GM18861 (cell line): ENCODE measurements around the gene EPN3.

Source experiments
- ATAC-seq: cut with Tn5 transposase; IDR thresholded peaks from one replicate; pipeline ENCODE4 v1.9.1; 2021; ENCODE audit not compliant: unreplicated experiment

Gene EPN3

DNA sequence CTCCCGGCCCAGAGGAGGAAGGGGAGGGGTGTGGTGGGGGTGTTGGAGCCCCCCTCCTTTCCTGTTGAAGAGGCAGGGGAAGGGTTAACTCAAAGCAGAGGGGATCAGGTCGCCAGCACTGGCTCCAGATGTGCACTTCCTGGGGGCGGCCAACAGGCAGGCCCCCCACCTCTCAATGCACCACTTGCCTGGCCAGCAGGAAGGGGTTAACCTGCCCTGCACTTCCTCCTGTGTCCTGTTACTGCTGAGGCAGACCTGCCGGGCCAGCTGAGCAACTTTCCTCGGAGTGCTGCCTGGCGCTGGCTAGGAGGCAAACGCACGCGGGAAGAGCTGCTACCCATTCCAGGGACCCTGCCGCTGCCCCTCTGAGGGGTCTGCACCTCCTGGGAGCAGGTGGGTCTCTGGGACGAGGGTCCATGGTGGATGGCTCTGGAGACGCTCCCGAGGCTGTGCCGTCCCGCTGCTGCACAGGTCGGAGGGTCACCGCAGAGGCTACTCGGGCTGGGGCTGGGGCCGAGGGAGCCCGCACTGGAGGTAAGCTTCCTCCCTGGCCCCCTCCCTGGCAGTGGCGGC is at the start of gene EPN3:
Gene EPN3, plus strand, starts transcription at position 284 of the 573 bp plus-strand sequence. CDS start 3,822 bp downstream, outside the sequence.
- ATAC-seq, result no peak

DNA sequence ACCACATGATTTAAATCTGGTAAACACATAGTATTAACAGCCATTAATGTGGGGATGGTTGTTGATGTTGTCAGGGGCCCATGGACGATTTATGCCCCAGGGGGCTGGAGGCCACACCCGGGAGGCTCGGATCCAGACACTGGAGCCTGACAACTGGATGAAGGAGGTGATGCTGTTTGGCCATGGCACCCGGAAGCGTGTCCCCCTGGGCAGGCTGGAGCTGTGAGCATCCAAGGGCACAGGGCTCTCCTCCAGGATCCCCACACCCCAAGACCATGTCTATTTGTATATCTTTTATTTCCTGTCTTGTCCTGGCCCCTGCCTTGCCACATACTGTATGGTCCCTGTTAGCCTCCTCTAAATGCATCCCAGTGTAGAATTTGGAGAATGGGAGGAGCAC is 49.3 kb upstream of the EPN3 start:
- ATAC-seq, result no peak

DNA sequence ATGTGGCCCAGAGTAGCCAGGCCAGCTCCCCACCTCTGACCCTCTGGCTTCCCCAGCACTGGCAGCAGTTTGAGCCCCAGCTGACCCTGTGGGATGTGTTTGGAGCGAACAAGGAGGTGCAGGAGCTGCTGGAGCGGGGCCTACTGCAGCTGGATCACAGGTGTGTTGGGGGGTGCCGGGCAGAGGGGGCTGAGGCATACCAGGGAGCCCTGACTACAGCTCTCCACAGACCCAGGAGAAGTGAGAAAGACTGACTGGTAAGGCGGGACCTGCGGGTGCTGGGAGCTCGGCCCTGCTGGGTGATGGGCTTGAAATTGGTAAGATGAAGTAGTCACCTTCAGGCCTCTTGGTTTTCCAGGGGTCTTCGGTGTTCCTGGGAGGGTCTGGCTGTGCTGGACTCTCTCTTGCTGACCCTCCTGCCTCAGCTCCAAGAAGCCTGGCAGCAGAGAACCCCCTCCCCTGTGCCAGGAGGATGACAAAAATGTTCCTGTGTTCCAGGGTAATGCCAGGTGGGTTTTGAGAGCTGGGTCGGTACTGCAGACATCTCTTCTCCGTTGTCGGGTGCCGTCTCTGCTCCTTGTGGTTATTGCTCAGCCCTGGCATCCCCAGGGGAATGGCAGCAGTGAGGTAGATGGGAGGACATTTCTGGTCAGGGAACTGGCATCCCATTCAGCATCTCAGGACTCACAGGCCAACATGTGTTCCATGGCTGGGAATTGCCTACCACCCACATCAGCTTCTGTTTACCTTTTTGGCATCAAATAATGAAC is 48.0 kb upstream of the EPN3 start:
- no peak for ATAC-seq

DNA sequence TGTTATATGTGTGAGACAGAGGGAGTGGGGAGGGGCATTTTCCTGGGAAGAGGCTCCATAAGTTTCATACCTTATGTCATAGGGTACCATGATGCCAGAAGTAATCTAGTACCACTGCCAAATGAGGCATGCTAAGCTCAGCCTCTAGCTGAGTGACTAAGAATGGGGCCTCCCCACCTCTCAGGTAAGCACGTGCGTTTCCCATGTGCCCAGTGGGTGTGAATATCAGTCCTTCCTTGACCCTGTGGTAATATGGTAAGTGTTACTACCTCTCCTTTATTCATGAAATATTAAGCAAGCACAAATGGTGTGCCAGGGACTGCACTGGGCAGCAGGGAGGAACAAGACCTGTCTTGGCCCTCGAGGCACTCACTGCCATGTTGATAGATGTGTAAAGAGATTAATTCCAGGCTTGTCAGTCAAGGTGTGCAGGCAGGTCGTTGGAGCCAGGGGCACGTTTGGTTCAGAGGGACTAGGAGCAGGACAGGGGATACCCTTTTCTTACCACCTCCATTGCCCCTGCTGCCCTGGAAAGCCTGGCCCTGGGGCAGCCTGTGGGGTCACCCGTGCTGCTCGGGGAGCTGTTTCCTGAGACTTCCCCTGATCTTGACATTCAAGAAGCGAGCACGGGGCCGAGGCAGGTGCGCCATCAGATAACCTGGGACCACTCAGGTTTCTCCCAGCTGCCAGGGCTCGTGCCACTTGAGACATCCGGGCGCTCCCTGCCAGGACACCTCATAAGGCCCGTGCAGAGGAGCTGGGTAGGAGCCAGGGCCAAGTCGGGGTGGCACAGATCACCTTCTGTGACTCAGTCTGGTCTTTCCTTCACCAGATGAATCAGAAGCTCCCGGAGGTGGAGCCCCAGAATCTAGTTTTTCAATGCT is 45.1 kb upstream of the EPN3 start:
- ATAC-seq, result no peak

DNA sequence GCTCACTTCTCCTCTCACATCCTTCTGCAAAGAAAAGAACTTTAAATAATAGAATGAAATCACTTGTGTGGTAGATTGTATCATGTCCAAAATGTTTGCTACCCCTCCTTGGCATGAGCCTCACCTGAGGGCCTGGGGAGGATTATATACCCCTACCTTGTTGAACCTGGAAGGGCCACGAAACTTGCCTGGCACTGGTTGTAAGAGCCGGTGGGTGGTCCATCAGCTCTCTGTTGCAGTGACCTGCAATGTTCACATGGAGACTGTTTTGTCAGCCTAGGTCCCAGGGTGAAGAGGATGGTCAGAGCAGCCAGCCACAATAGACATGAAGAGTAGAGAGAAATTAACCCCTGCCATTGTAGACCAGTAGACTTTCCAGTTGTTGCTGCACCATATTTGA is 43.7 kb upstream of the EPN3 start:
- ATAC-seq, result no peak

DNA sequence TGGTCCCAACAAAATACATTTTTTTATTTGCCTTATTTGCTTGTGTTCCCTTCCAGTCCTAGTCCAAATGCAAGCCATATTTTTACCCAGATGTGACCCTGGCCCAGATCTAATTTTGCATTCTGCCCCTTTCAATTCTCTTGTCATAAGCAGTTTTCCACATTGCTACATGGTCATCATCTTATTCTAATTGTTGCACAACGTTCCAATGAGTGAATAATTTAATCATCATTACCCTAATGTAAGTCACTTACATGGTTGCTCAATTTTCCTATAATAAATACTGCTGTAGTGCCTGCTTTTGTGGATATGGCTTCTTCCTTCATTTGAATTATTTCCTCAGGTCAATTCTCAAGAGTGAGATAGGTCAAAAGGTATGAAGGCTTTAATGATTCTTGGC is 41.0 kb upstream of the EPN3 start:
- no peak for ATAC-seq

DNA sequence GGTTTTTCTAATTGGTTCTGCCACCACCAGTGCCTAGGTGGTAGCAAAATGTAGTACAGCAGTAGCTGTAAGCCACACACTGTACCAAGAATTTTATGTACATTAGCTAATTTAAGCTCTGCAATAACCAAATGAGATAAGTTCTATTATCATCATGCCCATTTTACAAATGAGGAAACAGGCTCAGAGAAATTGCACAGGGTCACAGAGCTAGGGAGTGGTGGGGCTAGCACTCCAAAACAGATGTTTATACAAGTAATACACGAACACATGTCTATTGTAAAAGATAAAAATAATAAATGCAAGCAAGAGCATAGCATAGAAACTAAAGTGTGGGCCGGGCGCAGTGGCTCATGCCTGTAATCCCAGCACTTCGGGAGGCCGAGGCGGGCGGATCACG is 40.3 kb upstream of the EPN3 start:
- ATAC-seq, result no peak

DNA sequence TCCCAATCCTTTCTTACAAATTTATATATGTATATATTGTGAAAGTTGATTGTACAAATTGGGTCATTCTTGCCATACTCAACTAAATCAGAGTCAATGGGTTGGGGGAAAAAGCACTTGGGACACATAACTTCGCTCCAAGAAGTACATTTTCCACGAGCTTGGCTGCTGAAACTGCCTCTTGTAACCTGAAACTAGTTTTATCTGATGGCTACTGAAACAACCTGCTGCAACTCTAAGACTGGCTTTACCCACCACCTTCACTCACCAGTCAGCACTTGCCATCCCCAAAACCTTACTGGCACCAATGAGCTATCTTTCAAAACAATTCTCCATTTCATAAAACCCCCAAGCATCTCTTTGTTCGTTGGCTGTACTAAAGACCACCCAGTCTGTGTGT is 38.8 kb upstream of the EPN3 start:
- ATAC-seq, result no peak

DNA sequence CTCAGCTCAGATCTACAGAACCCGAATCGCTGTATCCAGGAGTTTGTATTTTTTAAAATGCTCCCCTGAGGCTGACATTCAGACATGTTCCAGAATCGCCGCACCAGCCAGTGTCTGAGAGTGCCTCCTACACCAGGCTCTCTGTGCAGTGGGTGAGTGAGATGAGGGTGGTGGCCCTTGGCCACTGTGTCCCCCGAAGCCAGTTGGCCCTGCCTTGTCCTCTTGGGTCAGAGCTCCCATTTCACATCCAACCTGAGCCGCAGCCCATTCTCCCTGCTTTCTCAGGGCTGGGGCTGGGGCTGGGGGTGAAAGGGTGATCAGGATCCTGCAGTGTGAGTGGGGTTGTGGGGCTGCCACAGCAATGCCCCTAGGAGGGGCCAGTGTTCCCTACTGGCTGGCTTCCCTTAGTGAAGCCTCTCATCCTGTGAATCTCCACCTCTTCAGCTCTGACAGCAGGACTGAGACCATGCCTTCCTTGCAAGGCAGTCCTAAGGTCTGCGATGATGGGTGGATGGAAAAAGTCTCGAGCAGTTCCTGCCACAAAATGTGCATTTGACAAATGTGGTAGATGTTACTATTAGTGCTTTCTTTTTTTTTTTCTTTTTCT is 37.2 kb upstream of the EPN3 start:
- ATAC-seq, result no peak

DNA sequence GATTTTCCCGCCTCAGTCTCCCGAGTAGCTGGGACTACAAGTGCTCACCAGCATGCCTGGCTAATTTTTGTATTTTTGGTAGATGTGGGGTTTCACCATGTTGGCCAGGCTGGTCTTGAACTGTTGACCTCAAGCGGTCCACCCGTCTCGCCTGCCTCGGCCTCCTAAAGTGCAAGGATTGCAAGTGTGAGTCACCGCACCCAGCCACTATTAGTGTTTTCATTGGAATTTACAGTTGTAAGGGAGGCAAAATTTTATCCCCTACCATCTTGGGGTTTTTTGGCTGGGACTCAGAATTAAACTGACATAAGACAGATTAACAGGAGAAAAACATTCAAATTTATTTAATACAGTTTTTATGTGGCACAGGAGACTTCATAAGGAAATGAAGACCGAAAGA is 36.6 kb upstream of the EPN3 start:
- no peak for ATAC-seq

DNA sequence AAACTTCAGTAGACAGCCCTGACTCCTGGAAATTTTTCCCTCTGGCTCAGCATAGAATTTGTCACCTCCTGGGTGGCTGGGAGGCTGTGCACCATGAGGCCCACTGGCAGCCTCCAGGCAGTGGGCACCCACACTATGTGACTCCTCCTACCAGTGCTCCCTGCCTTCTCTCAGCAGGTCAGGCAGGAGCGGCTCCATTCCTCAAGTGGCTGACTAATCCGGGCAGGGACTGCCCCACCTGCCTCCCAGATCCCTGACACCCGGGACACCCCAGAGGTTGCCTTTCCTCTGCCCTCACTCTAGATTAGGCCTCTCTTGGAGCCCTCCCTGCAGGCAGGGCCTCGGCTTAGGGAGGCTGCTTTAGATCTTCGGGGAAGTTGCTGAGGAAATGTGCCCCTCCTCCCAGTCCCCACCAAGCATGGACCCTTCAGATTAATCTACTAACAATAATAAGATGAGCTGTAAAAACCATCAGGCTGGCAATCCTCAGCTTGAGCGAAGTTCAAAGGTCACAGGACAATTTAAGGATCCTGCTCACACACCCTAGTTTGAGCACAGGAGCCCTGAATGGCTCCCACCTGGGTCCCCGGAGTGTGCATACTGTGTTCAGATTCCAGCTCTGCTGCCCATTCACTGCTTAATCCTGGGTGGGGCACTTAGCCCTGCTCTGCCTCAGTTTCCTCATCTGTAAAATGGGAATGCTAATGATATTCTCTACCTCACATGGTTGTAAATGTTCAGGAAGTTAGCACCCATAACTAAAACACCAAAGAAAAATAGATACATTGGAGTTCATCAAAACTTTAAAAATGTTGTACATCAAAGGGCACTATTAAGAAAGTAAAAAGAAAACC is 34.3 kb upstream of the EPN3 start:
- no peak for ATAC-seq

DNA sequence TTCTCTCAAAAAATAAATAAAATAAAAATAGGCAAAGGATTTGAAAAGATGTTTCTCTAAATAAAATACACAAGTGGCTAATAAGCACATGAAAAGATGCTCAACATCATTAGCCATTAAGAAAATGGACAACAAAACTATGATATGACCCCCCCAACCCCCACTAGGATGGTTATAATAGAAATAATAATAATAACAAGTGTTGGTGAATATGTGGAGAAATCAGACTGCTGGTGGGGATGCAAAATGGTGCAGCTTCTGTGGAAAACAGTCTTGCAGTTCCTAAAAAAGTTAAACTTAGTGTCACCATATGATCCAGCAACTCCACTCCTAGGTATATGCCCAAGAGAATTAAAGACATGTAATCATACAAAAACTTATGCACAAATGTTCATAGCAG is 33.3 kb upstream of the EPN3 start:
- no peak for ATAC-seq

DNA sequence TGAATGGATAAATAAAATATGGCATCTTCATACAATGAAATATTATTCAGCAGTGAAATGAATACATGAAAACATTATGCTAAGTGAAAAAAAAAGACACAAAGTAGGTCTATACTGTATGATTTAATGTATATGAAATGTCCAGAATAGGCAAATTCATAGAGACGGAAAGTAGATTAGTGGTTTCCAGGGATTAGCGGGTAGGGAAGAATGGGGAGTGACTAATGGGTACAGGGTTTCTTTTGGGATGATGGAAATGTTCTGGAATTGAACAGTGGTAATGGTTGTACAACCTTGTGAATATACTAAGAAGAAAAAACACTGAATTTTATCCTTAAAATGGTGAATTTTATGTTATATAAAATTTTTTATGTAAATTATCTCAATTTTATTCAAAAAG is 32.8 kb upstream of the EPN3 start:
- no peak for ATAC-seq

DNA sequence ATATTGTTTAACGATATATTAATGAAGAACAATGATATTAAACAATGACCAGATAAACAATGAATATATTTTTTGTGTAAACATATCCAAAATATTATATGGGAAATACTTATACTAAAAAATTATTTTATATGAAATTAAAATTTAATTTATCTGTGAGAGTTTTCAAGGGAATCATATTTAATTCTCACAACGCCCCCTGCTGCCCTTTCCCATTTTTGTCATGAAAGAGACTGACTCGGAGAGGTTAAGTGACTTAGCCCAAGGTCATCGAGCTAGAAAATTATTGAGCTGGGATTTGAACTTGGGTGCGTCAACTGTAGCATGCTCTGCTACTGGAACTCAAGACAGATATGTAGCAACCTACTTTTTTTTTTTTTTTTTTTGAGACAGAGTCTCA is 31.5 kb upstream of the EPN3 start:
- no peak for ATAC-seq

DNA sequence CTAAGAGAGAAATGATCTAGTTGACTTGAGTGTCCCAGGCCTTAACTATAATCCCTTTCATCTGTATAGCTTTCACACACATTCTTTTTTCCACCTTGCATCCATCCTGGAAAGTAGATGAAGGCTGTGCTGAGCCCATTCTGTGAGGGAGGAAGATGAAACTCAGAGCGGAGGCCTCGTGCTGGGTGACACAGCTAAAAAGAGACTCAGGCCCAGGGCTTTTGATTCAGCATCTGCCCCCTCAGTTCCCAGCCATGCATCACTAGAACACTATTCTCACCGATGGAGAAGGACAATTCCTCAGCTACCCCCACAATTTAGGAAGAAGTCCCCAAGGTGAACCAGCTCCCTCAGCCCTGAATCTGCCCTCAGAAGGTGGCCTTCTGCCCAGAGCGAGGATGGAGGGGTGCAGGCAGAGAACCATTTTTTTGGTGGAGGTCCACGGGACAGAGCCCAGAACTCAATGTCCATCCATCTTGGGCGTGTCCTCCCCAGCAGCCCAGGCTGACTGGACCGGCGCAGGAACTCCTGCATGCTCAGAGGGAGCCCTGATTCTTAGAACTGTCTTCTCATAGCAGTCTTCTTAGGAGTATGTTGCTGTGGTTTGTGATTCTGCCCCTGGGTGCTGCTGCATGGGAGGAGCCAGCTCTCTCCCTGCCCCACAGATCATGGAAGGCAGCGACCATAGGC is 30.1 kb upstream of the EPN3 start:
- no peak for ATAC-seq

DNA sequence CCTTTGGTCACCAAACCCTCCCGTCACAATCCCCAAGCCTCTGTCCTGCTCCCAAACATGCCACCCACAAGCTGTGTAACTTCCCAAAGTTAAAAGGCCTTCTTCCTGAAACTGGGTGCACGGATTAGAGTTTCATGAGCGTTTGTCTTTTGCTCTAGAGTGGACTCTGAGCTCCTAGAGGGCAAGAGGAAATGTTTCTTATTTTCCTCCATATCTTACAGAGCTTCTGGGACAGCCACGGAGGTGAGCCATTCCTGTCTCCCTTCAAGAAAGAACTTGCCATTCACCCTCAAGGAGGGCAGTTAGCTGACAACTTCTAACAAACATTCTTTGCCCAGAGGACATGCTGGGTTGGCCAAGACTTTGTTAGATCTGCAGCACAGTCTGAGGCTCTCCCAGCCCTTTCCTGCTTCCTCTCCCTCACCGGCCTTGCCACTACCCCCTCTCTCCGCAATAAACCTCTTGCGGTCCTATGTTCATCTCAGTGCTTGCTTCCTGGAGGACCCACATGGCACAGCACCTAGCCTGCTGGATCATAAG is 26.9 kb upstream of the EPN3 start:
- no peak for ATAC-seq

DNA sequence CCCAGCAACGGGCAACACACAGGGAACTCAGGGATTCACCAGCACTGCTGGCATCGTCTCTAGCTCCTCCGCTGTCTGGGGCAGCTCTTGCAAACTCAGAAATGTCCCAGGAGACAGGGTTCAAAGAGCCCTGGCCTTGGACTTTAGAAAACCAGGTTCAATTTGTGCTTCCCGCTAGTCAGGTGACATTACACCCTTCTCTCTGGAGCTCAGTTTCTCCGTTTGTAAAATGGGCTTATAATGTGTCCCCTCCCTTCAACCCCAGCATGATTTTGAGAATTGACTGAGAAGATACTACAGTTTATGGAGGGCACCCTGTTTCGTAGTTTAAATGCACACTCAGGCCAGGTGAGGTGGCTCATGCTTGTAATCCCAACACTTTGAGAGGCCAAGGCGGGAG is 26.2 kb upstream of the EPN3 start:
- ATAC-seq, result no peak

DNA sequence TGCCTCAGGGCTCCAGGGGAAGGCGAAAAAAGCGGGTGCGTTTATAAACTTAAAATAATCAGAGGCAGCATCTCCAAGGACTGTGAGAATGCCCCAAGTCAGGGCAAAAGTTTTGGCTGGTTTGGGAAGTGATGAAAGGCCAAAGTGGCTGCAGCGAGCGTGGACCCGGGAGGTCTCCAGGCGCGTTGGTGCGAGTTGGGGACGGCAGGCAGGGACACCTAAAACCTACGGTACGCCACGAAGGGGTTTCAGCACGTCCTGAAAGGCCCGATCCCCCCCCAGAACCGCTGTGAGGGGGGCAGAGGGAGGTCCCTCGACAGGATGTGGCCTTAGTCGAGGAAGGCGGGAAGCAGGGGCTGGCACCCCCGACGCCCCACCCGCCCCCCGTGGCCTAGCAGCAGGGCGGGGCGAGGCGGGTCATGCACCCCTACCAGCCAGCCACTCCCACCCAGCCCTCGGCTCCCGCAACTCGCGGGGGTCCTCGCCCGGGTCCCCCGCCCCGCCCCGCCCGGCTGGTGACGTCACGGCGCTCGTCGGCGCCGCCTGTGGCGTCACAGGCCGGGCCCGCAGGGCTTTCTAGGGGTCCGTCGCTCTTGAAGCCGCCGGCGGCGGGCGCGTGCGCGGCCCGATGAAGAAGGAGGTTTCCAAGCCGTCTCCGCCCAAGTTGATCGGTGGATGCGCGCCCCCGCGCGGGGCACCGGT is 24.5 kb upstream of the EPN3 start, which contains the start of gene MYCBPAP:
Gene MYCBPAP, plus strand, starts transcription at position 569 of the 702 bp plus-strand sequence. CDS start 236 bp downstream, outside the sequence.
- ATAC-seq, result no peak
